CD8-positive, alpha-beta memory T cell (primary cell): ENCODE data around the gene FGFBP2. TPM values are rescaled to one million over a fixed set of nuclear protein-coding genes. Genes with fewer than 3 reads are reported as not detected.

Experiments
- CTCF ChIA-PET: fragments of 350-600 bp; sonication (Branson Sonifier 250); formaldehyde crosslinking; loops from one replicate; lab custom pipeline; 2021; ENCODE audit warnings: antibody characterized with exemption; lab: Charles Lee
- POLR2A ChIA-PET: fragments of 350-600 bp; sonication (Branson Sonifier 250); formaldehyde crosslinking; loops from one replicate; lab custom pipeline; 2021; ENCODE audit warnings: antibody characterized with exemption; lab: Charles Lee
- DNase-seq, 5 donors: peaks; one replicate each; pipeline versions ENCODE4 v3.0.0 to v3.0.0-alpha.2; 2020 to 2022; ENCODE audit warnings: mixed read lengths in 1 of 5
- H3K27ac ChIP-seq: one replicate; pipeline ENCODE4 v1.7.0; 2013; ENCODE audit warnings: low read depth, mild to moderate bottlenecking, low read length, moderate library complexity
- H3K27me3 ChIP-seq: 2 replicates; pipeline ENCODE4 v1.7.0; 2013; ENCODE audit warnings: low read length, mild to moderate bottlenecking; ENCODE audit not compliant: insufficient read depth, poor library complexity, severe bottlenecking
- H3K36me3 ChIP-seq: 2 replicates; pipeline ENCODE4 v1.7.0; 2013; ENCODE audit warnings: mild to moderate bottlenecking, low read length, moderate library complexity; ENCODE audit not compliant: insufficient read depth
- H3K4me1 ChIP-seq: 2 replicates; pipeline ENCODE4 v1.7.0; 2013; ENCODE audit warnings: mild to moderate bottlenecking, low read length, moderate library complexity; ENCODE audit not compliant: insufficient read depth
- H3K4me3 ChIP-seq: 2 replicates; pipeline ENCODE4 v1.7.0; 2013; ENCODE audit warnings: mild to moderate bottlenecking, low read length
- H3K9me3 ChIP-seq: 2 replicates; pipeline ENCODE4 v1.7.0; 2013; ENCODE audit warnings: mild to moderate bottlenecking, low read length
- H3K27ac Mint-ChIP-seq, 8 donors: one replicate each; pipeline ENCODE4 v1.8.0; 2020 to 2021; ENCODE audit warnings: mixed read lengths in 8 of 8, mild to moderate bottlenecking in 6 of 8, inconsistent platforms in 3 of 8, moderate library complexity in 3 of 8
- H3K27me3 Mint-ChIP-seq, 2 donors: one replicate each; pipeline ENCODE4 v1.8.0; 2020 to 2021; ENCODE audit warnings: mixed read lengths in 2 of 2, mild to moderate bottlenecking in 1 of 2, moderate library complexity in 1 of 2
- H3K36me3 Mint-ChIP-seq, 3 donors: one replicate each; pipeline ENCODE4 v1.8.0; 2020 to 2021; ENCODE audit warnings: mixed read lengths in 3 of 3, inconsistent platforms in 1 of 3, mild to moderate bottlenecking in 1 of 3
- H3K4me1 Mint-ChIP-seq, 3 donors: one replicate each; pipeline ENCODE4 v1.8.0; 2020 to 2021; ENCODE audit warnings: mixed read lengths in 3 of 3, inconsistent platforms in 1 of 3, mild to moderate bottlenecking in 1 of 3
- H3K4me3 Mint-ChIP-seq, 7 donors: one replicate each; pipeline ENCODE4 v1.8.0; 2020 to 2021; ENCODE audit warnings: mixed read lengths in 7 of 7, mild to moderate bottlenecking in 6 of 7, moderate library complexity in 4 of 7, inconsistent platforms in 2 of 7
- H3K9me3 Mint-ChIP-seq, 5 donors: one replicate each; pipeline ENCODE4 v1.8.0; 2020 to 2022; ENCODE audit warnings: mixed read lengths in 5 of 5, mild to moderate bottlenecking in 3 of 5, moderate library complexity in 2 of 5, inconsistent platforms in 1 of 5
- polyA plus RNA-seq: library from polyadenylated mRNA; unstranded; fragments of 300-500 nt; fragmentation: Illumina TruSeq; gene quantifications from one replicate; pipeline ENCODE4 v1.2.3, GENCODE V29; 2021
- total RNA-seq, 2 experiments: library from RNA; stranded (reverse); gene quantifications; one replicate each; pipeline ENCODE4 v1.2.3, GENCODE V29; 2021

FGFBP2 gene
- total and polyA plus RNA-seq, 3 experiments from 2014 or later = 3.5 to 99.3 (median 3.5) TPM

DNA sequence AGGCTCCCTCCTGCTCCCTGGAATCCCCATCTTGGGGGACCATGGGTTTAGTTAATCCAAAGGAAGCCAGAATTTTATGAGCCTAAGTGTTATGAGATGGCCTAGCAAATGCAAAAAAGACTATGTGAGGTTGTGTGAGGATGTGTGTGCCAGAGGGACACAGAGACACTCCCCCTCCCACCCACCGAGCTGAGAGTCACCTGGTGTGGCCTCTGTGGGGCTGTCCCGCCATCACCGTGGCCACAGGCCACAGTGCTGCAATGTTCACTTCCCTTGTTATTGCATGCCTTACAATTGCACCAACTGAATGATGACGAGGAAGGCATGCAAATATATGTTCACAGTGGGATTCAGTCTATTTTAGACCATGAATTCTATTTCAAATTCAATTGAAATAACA, 601 bp upstream of the FGFBP2 start:
- peak overlapping the region; percentile 70 to 95 (median 87) for H3K27ac Mint-ChIP-seq
- DNase-seq = peak; percentile 16 to 70 (median 51)
- ChIA-PET POLR2A (no interaction called here), CTCF (interaction anchor here (0.8 to 2.7 kb wide), 5 partner anchors 11 to 245 kb away, joined by 3 to 13 read pairs (median 5); no protein-coding TSS in a partner anchor)
- peaks cover 11% of the 10 kb centered on the region in 2 donors for H3K27me3 Mint-ChIP-seq
- Histone ChIP-seq H3K4me1 (peaks cover 20% of the 10 kb centered on the region), H3K4me3 (peak overlapping the region; percentile 26), H3K9me3 (no peaks in the 10 kb centered on the region), H3K27ac (peak overlapping the region; percentile 25), H3K27me3 (no peaks in the 10 kb centered on the region), H3K36me3 (no peaks in the 10 kb centered on the region)
- no peaks in the 10 kb centered on the region for H3K36me3 Mint-ChIP-seq
- peak overlapping the region in 6 of 7 donors; percentile 71 to 87 (median 81) for H3K4me3 Mint-ChIP-seq
- peaks cover 35 to 43% (median 35%) of the 10 kb centered on the region in 3 donors for H3K4me1 Mint-ChIP-seq
- peaks cover 0 to 7% (median 0%) of the 10 kb centered on the region in 5 donors for H3K9me3 Mint-ChIP-seq

DNA sequence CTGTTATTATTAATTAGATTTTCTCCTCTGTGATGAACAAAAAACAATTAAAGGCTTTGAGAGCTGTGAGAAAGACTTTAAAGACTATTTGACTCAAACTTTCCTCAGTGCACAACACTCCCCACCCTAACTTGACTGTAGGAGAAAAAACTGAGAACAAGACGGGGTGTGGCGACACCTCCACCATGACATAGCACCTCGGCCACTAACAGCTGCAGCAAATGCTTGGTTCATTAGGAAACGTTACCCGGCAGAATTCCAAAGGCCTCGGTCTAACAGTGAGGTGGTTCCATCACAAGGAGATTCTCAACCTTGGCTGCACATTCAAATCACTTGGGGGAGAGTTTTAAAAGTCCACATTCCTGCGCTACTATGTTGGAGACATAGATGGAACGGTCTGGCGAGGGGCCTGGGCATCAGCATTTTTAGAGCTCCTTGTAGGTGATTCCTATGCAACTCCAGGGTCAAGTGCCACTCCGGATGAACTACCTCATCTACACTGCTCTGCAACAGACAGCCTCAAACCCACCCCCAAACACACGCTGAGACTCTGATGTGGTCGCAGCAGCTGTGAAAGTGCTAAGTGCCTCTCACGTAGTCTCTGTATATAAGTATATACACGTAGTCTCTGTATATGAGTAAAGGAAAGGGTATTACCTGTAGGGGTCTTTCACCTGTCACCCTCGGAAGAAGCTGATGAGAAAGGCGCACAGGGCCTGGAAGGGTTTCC, 1.0 kb downstream of the FGFBP2 start:
- Histone ChIP-seq H3K4me1 (peaks cover 20% of the 10 kb centered on the region), H3K9me3 (no peaks in the 10 kb centered on the region), H3K27me3 (no peaks in the 10 kb centered on the region), H3K27ac (peak overlapping the region; percentile 58), H3K36me3 (no peaks in the 10 kb centered on the region), H3K4me3 (peak overlapping the region; percentile 20)
- peak; percentile 8 to 75 (median 52) for DNase-seq
- ChIA-PET CTCF (interaction anchor here (1.3 to 2.7 kb wide), 3 partner anchors 9 to 79 kb away, joined by 3 to 13 read pairs (median 5); no protein-coding TSS in a partner anchor), POLR2A (no interaction called here)
- H3K27ac Mint-ChIP-seq = peak overlapping the region; percentile 78 to 93 (median 89)
- H3K9me3 Mint-ChIP-seq = peaks cover 0 to 7% (median 0%) of the 10 kb centered on the region in 5 donors
- H3K4me3 Mint-ChIP-seq = peak overlapping the region; percentile 71 to 90 (median 81)
- H3K27me3 Mint-ChIP-seq = peaks cover 11 to 14% of the 10 kb centered on the region in 2 donors
- H3K4me1 Mint-ChIP-seq = peaks cover 35 to 43% (median 35%) of the 10 kb centered on the region in 3 donors
- no peaks in the 10 kb centered on the region for H3K36me3 Mint-ChIP-seq

DNA sequence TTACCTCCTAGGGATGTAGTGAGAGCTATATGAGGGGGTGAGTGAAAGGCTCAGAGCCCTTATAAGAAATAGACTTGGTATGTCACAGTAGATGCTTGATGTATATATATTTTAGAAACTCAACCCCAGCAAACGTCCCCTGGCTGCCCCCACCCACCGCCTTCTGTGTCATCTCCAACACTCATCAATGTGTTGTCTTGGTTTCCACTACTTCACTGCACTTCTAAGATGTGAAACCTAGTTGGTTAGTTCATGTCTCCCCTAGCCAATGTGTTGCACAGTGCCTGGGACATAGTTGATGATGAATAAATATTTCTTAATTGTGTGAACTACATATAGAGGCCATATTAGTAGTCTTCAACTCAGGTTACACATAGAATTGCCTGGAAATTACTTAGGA, 4.4 kb downstream of the FGFBP2 start:
- no peak overlapping the region for H3K27ac Mint-ChIP-seq
- peaks cover 3 to 14% of the 10 kb centered on the region in 2 donors for H3K27me3 Mint-ChIP-seq
- Histone ChIP-seq H3K9me3 (no peaks in the 10 kb centered on the region), H3K27me3 (no peaks in the 10 kb centered on the region), H3K36me3 (no peaks in the 10 kb centered on the region), H3K4me1 (peaks cover 19% of the 10 kb centered on the region), H3K4me3 (no peak overlapping the region), H3K27ac (no peak overlapping the region)
- POLR2A ChIA-PET = no interaction called here
- CTCF ChIA-PET = interaction anchor here (1.0 kb wide), 1 partner anchor 76 kb away, joined by 3 read pairs; no protein-coding TSS in a partner anchor
- DNase-seq = no peak
- H3K4me1 Mint-ChIP-seq = peaks cover 27 to 41% (median 32%) of the 10 kb centered on the region in 3 donors
- H3K36me3 Mint-ChIP-seq = no peaks in the 10 kb centered on the region
- H3K4me3 Mint-ChIP-seq = no peak overlapping the region
- no peaks in the 10 kb centered on the region for H3K9me3 Mint-ChIP-seq

DNA sequence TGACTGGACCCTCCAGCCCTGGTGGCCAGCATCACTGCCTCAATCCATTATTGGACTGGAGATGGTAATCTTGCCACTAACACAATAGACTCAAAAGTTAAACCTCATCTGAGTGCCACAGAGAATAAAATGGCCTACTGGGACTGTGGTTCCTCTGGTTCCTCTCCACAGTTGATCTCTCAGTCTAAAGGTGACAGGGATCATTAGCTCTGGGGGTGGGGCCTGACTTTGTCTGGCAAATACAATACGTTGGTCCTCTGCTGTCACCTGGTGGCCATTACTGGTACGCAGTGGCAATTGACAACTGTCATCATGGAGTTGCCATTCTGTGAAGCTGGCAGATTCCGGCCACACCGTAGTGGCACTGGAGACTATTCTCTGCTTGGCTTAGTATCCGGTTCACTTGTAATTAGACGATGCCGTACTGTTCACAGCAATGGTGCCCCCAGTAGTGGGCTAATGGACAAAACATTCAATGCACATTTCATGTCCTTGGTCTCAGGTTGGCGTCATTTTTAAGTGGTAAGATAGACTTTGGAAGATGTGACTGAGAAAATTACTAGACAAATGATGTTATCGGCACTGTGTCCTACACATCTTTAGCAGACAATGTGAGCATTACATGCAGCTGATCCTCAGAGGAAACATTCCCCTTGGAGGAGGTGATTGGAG, 6.7 kb downstream of the FGFBP2 start:
- Histone ChIP-seq H3K36me3 (no peaks in the 10 kb centered on the region), H3K9me3 (no peaks in the 10 kb centered on the region), H3K27me3 (no peaks in the 10 kb centered on the region), H3K27ac (no peak overlapping the region), H3K4me1 (no peaks in the 10 kb centered on the region), H3K4me3 (no peak overlapping the region)
- Mint-ChIP-seq H3K27ac (peak overlapping the region in 1 of 8 donors; percentile 23), H3K4me3 (no peak overlapping the region), H3K36me3 (no peaks in the 10 kb centered on the region), H3K9me3 (no peaks in the 10 kb centered on the region), H3K4me1 (peaks cover 5 to 19% (median 13%) of the 10 kb centered on the region in 3 donors), H3K27me3 (peaks cover 3 to 14% of the 10 kb centered on the region in 2 donors)
- CTCF ChIA-PET = interaction anchor here (1.1 to 2.2 kb wide), 10 partner anchors 9 to 227 kb away, joined by 3 to 13 read pairs (median 4); no protein-coding TSS in a partner anchor
- POLR2A ChIA-PET = no interaction called here
- peak; percentile 54 to 83 (median 64) for DNase-seq

DNA sequence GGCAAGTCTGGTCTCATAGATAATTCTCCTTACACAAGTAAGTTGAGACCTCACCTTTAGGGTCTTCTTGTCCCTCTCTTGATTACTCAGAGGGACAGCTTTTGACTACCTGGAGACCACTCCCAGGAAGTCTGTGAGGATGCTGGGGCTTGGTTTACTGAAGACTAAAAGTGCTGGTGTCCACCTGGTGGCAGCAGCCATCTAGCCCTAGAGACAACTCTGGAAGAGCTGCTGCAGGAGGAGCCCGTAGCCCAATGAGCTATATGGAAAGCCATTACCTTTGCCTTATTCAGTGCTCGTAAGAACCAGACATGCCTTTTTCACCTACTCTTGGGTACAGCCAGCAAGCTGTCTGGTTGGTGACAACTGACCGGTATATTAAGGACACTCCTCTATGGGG, 7.3 kb downstream of the FGFBP2 start:
- Histone ChIP-seq H3K36me3 (no peaks in the 10 kb centered on the region), H3K27ac (no peak overlapping the region), H3K4me1 (no peaks in the 10 kb centered on the region), H3K4me3 (no peak overlapping the region), H3K9me3 (no peaks in the 10 kb centered on the region), H3K27me3 (no peaks in the 10 kb centered on the region)
- H3K27me3 Mint-ChIP-seq = peaks cover 3 to 14% of the 10 kb centered on the region in 2 donors
- H3K36me3 Mint-ChIP-seq = no peaks in the 10 kb centered on the region
- CTCF ChIA-PET = interaction anchor here (1.1 to 2.2 kb wide), 10 partner anchors 10 to 227 kb away, joined by 3 to 13 read pairs (median 4); no protein-coding TSS in a partner anchor
- POLR2A ChIA-PET = no interaction called here
- no peak for DNase-seq
- no peak overlapping the region for H3K4me3 Mint-ChIP-seq
- no peaks in the 10 kb centered on the region for H3K9me3 Mint-ChIP-seq
- H3K27ac Mint-ChIP-seq = peak overlapping the region in 1 of 8 donors; percentile 81
- peaks cover 0 to 12% (median 9%) of the 10 kb centered on the region in 3 donors for H3K4me1 Mint-ChIP-seq

DNA sequence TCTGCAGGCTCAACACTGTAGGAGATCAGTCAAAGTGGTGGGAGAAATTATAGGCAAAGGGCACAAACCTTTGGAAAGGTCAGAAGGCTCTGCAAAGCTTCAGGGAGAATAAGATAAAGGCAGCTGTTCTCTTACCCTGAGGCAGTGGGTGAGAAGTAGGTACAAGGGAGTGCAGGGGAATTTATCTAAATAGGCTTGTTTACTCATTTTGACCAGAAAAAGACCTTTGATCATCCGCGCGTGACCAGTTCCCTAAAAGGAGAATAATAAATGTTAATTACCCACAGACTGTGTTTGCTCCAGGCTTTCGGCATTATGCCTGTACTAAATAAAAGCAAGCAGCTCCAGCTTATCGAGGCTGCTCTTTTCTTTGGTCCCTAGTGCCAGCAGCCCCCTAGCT, 9.3 kb downstream of the FGFBP2 start:
- Mint-ChIP-seq H3K27ac (no peak overlapping the region), H3K9me3 (no peaks in the 10 kb centered on the region), H3K4me1 (peaks cover 0 to 6% (median 5%) of the 10 kb centered on the region in 3 donors), H3K27me3 (peaks cover 0 to 10% of the 10 kb centered on the region in 2 donors), H3K4me3 (no peak overlapping the region), H3K36me3 (no peaks in the 10 kb centered on the region)
- Histone ChIP-seq H3K27ac (no peak overlapping the region), H3K27me3 (no peaks in the 10 kb centered on the region), H3K9me3 (no peaks in the 10 kb centered on the region), H3K36me3 (no peaks in the 10 kb centered on the region), H3K4me3 (no peak overlapping the region), H3K4me1 (no peaks in the 10 kb centered on the region)
- ChIA-PET POLR2A (interaction anchor here (0.7 kb wide), 1 partner anchor 61 kb away, joined by 3 read pairs; no protein-coding TSS in a partner anchor), CTCF (interaction anchor here (1.3 kb wide), 1 partner anchor 71 kb away, joined by 3 read pairs; no protein-coding TSS in a partner anchor)
- no peak for DNase-seq

DNA sequence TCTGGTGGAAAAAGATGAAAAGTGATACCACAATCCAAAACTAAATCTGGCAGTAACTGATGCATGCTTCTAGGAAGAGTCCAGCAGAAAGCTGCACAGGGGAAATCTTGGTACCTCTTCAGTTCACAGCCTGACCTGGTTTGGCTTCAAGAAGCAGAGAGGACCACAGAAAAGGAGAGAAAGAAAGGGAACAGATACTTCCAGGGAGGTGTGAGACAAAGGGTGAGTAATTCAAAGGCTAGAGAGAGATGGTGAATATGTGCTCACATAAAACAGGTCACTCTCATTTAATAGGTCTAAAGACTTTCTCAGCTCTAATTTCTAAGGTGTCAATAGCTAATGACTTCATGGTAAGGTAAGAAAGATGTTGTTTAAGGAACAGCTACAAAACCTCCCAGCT, 11.2 kb downstream of the FGFBP2 start:
- H3K4me1 Mint-ChIP-seq = peaks cover 0 to 6% (median 5%) of the 10 kb centered on the region in 3 donors
- peak overlapping the region in 1 of 8 donors; percentile 37 for H3K27ac Mint-ChIP-seq
- H3K27ac ChIP-seq = no peak overlapping the region
- DNase-seq = no peak
- CTCF ChIA-PET = no interaction called here
- H3K4me1 ChIP-seq = no peaks in the 10 kb centered on the region
- peaks cover 0 to 11% of the 10 kb centered on the region in 2 donors for H3K27me3 Mint-ChIP-seq
- no peak overlapping the region for H3K4me3 ChIP-seq
- no peaks in the 10 kb centered on the region for H3K36me3 Mint-ChIP-seq
- POLR2A ChIA-PET = no interaction called here
- no peak overlapping the region for H3K4me3 Mint-ChIP-seq
- no peaks in the 10 kb centered on the region for H3K36me3 ChIP-seq
- no peaks in the 10 kb centered on the region for H3K9me3 ChIP-seq
- no peaks in the 10 kb centered on the region for H3K9me3 Mint-ChIP-seq
- no peaks in the 10 kb centered on the region for H3K27me3 ChIP-seq
